Memory B cell (primary cell): ENCODE measurements around the gene MYCBP.
A peak's percentile ranks its signal among the peaks of the same experiment; 100 is the strongest.
"Not testable (repeated sequence)": the region's sequence is repeated elsewhere in the genome, so short reads cannot be mapped to it uniquely, and the experiment has no call there.

Source experiments
- ATAC-seq: fragments of 150-1000 bp; cut with Tn5 transposase; 2 replicates; pipeline ENCODE4 v1.10.0; 2021; ENCODE audit warnings: low read depth, mild to moderate bottlenecking, moderate library complexity
- DNase-seq, 2 donors: peaks; one replicate each; pipeline ENCODE4 v3.0.0; 2022; ENCODE audit warnings: low spot score in 2 of 2
- H3K27ac Mint-ChIP-seq: one replicate; pipeline ENCODE4 v1.8.0; 2022; ENCODE audit warnings: mild to moderate bottlenecking, moderate library complexity, mixed read lengths
- H3K27me3 Mint-ChIP-seq: one replicate; pipeline ENCODE4 v1.8.0; 2022; ENCODE audit warnings: mixed read lengths
- H3K36me3 Mint-ChIP-seq: one replicate; pipeline ENCODE4 v1.8.0; 2022; ENCODE audit warnings: mild to moderate bottlenecking, mixed read lengths
- H3K4me1 Mint-ChIP-seq: one replicate; pipeline ENCODE4 v1.8.0; 2022; ENCODE audit warnings: mixed read lengths
- H3K4me3 Mint-ChIP-seq: one replicate; pipeline ENCODE4 v1.8.0; 2022; ENCODE audit warnings: mild to moderate bottlenecking, moderate library complexity, mixed read lengths
- H3K9me3 Mint-ChIP-seq: one replicate; pipeline ENCODE4 v1.8.0; 2022; ENCODE audit warnings: mixed read lengths

Gene MYCBP

GRCh38 chr1:38873027-38873969 lies at the start of gene MYCBP:
Gene MYCBP (minus strand): TSS chr1:38873348. CDS start chr1:38873305, 43 bp downstream.
- Mint-ChIP-seq H3K4me1 (peaks cover 8% of the 10 kb centered on the region), H3K9me3 (no peaks in the 10 kb centered on the region), H3K27me3 (no peaks in the 10 kb centered on the region), H3K4me3 (peak within 1 kb of the TSS; percentile 87), H3K36me3 (no peaks in the 10 kb centered on the region), H3K27ac (peak within 1 kb of the TSS; percentile 82)
- DNase-seq (peak; percentile 91 to 97), ATAC-seq (peak; percentile 99)

GRCh38 chr1:38919130-38919529 lies 46.0 kb upstream of the MYCBP start:
- no peaks in the 10 kb centered on the region for H3K9me3 Mint-ChIP-seq
- peaks cover 3% of the 10 kb centered on the region for H3K4me1 Mint-ChIP-seq
- DNase-seq (no peak), ATAC-seq (no peak)
- H3K27ac Mint-ChIP-seq = no peak overlapping the region
- no peaks in the 10 kb centered on the region for H3K36me3 Mint-ChIP-seq
- H3K27me3 Mint-ChIP-seq = no peaks in the 10 kb centered on the region
- H3K4me3 Mint-ChIP-seq = no peak overlapping the region

GRCh38 chr1:38918568-38918967 lies 45.4 kb upstream of the MYCBP start:
- no peak for DNase-seq
- no peaks in the 10 kb centered on the region for H3K27me3 Mint-ChIP-seq
- H3K27ac Mint-ChIP-seq = no peak overlapping the region
- H3K4me1 Mint-ChIP-seq = peaks cover 3% of the 10 kb centered on the region
- H3K9me3 Mint-ChIP-seq = no peaks in the 10 kb centered on the region
- no peak for ATAC-seq
- H3K4me3 Mint-ChIP-seq = no peak overlapping the region
- no peaks in the 10 kb centered on the region for H3K36me3 Mint-ChIP-seq

GRCh38 chr1:38917772-38918171 lies 44.6 kb upstream of the MYCBP start:
- Mint-ChIP-seq H3K9me3 (no peaks in the 10 kb centered on the region), H3K4me3 (no peak overlapping the region), H3K27ac (no peak overlapping the region), H3K27me3 (no peaks in the 10 kb centered on the region), H3K4me1 (peaks cover 3% of the 10 kb centered on the region), H3K36me3 (peaks cover 1% of the 10 kb centered on the region)
- no peak for ATAC-seq
- DNase-seq = no peak

- Mint-ChIP-seq H3K9me3 (no peaks in the 10 kb centered on the region), H3K27ac (no peak overlapping the region), H3K36me3 (peaks cover 1% of the 10 kb centered on the region), H3K4me3 (no peak overlapping the region), H3K27me3 (no peaks in the 10 kb centered on the region), H3K4me1 (peaks cover 3% of the 10 kb centered on the region)
- no peak for ATAC-seq
- DNase-seq = no peak
These were observed 44.2 kb upstream of the MYCBP start for GRCh38 chr1:38917337-38917736.

- ATAC-seq = no peak
- Mint-ChIP-seq H3K4me1 (peaks cover 3% of the 10 kb centered on the region), H3K9me3 (no peaks in the 10 kb centered on the region), H3K27me3 (no peaks in the 10 kb centered on the region), H3K27ac (no peak overlapping the region), H3K36me3 (peaks cover 1% of the 10 kb centered on the region), H3K4me3 (no peak overlapping the region)
- DNase-seq = no peak
These were observed 42.3 kb upstream of the MYCBP start for GRCh38 chr1:38915352-38915948.

GRCh38 chr1:38914908-38915307 lies 41.8 kb upstream of the MYCBP start:
- DNase-seq, H3K9me3 Mint-ChIP-seq, H3K36me3 Mint-ChIP-seq, H3K27me3 Mint-ChIP-seq, H3K27ac Mint-ChIP-seq, H3K4me1 Mint-ChIP-seq, H3K4me3 Mint-ChIP-seq, ATAC-seq: not testable (repeated sequence)

- Mint-ChIP-seq H3K27ac (no peak overlapping the region), H3K4me1 (no peaks in the 10 kb centered on the region), H3K36me3 (peaks cover 4% of the 10 kb centered on the region), H3K4me3 (no peak overlapping the region), H3K27me3 (no peaks in the 10 kb centered on the region), H3K9me3 (peaks cover 3% of the 10 kb centered on the region)
- ATAC-seq (no peak), DNase-seq (no peak)
These were observed 35.7 kb upstream of the MYCBP start for GRCh38 chr1:38908821-38909220.

- Mint-ChIP-seq H3K9me3 (peaks cover 3% of the 10 kb centered on the region), H3K36me3 (peaks cover 3% of the 10 kb centered on the region), H3K27ac (no peak overlapping the region), H3K4me1 (no peaks in the 10 kb centered on the region), H3K4me3 (no peak overlapping the region), H3K27me3 (no peaks in the 10 kb centered on the region)
- DNase-seq = no peak
- ATAC-seq = no peak
These were observed 32.8 kb upstream of the MYCBP start for GRCh38 chr1:38905985-38906384.

- ATAC-seq (no peak), DNase-seq (no peak)
- no peaks in the 10 kb centered on the region for H3K9me3 Mint-ChIP-seq
- no peaks in the 10 kb centered on the region for H3K27me3 Mint-ChIP-seq
- no peak overlapping the region for H3K4me3 Mint-ChIP-seq
- H3K36me3 Mint-ChIP-seq = no peaks in the 10 kb centered on the region
- H3K4me1 Mint-ChIP-seq = no peaks in the 10 kb centered on the region
- no peak overlapping the region for H3K27ac Mint-ChIP-seq
These were observed 26.4 kb upstream of the MYCBP start for GRCh38 chr1:38899560-38899959.

- H3K27me3 Mint-ChIP-seq = no peaks in the 10 kb centered on the region
- H3K4me1 Mint-ChIP-seq = no peaks in the 10 kb centered on the region
- ATAC-seq (no peak), DNase-seq (no peak)
- H3K36me3 Mint-ChIP-seq = no peaks in the 10 kb centered on the region
- no peak overlapping the region for H3K27ac Mint-ChIP-seq
- H3K9me3 Mint-ChIP-seq = no peaks in the 10 kb centered on the region
- no peak overlapping the region for H3K4me3 Mint-ChIP-seq
These were observed 25.6 kb upstream of the MYCBP start for GRCh38 chr1:38898653-38899230.

GRCh38 chr1:38896169-38896568 lies 23.0 kb upstream of the MYCBP start:
- H3K36me3 Mint-ChIP-seq = peaks cover 2% of the 10 kb centered on the region
- H3K4me1 Mint-ChIP-seq = no peaks in the 10 kb centered on the region
- no peaks in the 10 kb centered on the region for H3K9me3 Mint-ChIP-seq
- H3K27me3 Mint-ChIP-seq = no peaks in the 10 kb centered on the region
- no peak overlapping the region for H3K27ac Mint-ChIP-seq
- DNase-seq (no peak), ATAC-seq (no peak)
- no peak overlapping the region for H3K4me3 Mint-ChIP-seq

GRCh38 chr1:38892976-38893375 lies 19.8 kb upstream of the MYCBP start:
- Mint-ChIP-seq H3K27me3 (no peaks in the 10 kb centered on the region), H3K36me3 (peaks cover 2% of the 10 kb centered on the region), H3K4me1 (no peaks in the 10 kb centered on the region), H3K9me3 (no peaks in the 10 kb centered on the region), H3K4me3 (no peak overlapping the region), H3K27ac (no peak overlapping the region)
- ATAC-seq (no peak), DNase-seq (no peak)

- peaks cover 2% of the 10 kb centered on the region for H3K36me3 Mint-ChIP-seq
- H3K9me3 Mint-ChIP-seq = no peaks in the 10 kb centered on the region
- H3K27me3 Mint-ChIP-seq = no peaks in the 10 kb centered on the region
- DNase-seq = no peak
- ATAC-seq = no peak
- no peaks in the 10 kb centered on the region for H3K4me1 Mint-ChIP-seq
- no peak overlapping the region for H3K27ac Mint-ChIP-seq
- no peak overlapping the region for H3K4me3 Mint-ChIP-seq
These were observed 18.6 kb upstream of the MYCBP start for GRCh38 chr1:38891753-38892152.
